SU-DHL-6 (cell line): ENCODE data around the gene CFAP54.

Experiments
- EZH2phosphoT487 ChIP-seq: fragments of 200-600 bp; sonication (generic), shearing (Covaris generic); conservative IDR thresholded peaks from 2 replicates; pipeline ENCODE4 v1.6.1; 2018; ENCODE audit warnings: mild to moderate bottlenecking, antibody characterized with exemption, low read length, moderate library complexity, mixed read lengths
- TF ChIP-seq, protein P1 (sequence below): fragments of 200-600 bp; sonication (generic); IDR thresholded peaks from one replicate; pipeline ENCODE4 v1.5.1; 2017; ENCODE audit warnings: antibody characterized with exemption, mild to moderate bottlenecking, low read length, moderate library complexity; ENCODE audit not compliant: insufficient read depth, poor library complexity, severe bottlenecking

DNA sequence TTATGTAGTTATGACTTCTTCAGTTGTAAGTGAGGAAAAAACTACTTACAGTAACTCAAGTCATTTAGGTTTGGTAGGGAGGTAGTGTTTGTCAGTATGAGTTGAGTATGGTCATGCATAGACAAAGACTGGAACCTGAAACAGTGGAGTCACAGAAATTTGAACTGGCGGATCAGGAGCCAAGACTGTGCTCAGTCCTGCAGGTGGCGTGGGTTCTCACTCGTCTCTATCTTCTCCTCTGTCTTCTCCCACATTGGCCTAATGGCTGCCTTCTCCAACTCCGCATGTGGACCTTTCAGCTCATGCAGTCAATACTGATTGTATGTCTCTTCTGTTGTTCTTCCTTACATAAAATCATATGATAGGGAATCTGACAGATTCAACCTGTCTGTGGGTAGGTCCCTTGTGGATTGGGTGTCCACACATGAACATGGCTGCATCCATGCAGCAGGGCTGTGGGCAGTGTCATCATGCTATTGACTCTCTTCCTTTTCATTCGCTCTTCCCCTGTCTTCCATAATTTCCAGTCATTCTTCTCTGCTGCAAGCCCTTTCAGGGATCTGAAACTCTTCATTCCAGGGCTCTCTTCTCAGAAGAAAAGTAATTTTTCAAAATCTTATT is 338.9 kb downstream of the CFAP54 start:
- no peak for TF ChIP-seq EZH2phosphoT487
- TF ChIP-seq, protein P1, sequence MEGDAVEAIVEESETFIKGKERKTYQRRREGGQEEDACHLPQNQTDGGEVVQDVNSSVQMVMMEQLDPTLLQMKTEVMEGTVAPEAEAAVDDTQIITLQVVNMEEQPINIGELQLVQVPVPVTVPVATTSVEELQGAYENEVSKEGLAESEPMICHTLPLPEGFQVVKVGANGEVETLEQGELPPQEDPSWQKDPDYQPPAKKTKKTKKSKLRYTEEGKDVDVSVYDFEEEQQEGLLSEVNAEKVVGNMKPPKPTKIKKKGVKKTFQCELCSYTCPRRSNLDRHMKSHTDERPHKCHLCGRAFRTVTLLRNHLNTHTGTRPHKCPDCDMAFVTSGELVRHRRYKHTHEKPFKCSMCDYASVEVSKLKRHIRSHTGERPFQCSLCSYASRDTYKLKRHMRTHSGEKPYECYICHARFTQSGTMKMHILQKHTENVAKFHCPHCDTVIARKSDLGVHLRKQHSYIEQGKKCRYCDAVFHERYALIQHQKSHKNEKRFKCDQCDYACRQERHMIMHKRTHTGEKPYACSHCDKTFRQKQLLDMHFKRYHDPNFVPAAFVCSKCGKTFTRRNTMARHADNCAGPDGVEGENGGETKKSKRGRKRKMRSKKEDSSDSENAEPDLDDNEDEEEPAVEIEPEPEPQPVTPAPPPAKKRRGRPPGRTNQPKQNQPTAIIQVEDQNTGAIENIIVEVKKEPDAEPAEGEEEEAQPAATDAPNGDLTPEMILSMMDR = no peak
